GM21423 (cell line): ENCODE results near the gene CALCOCO1.
"Not testable (repeated sequence)": the region's sequence is repeated elsewhere in the genome, so short reads cannot be mapped to it uniquely, and the experiment has no call there.

Source experiments
- ATAC-seq: cut with Tn5 transposase; IDR thresholded peaks from one replicate; pipeline ENCODE4 v1.9.1; 2021; ENCODE audit warnings: mild to moderate bottlenecking, moderate library complexity; ENCODE audit not compliant: unreplicated experiment

CALCOCO1 gene

GRCh38 chr12:53734425-53734824 lies 7.2 kb upstream of the CALCOCO1 start:
- no peak for ATAC-seq

GRCh38 chr12:53733807-53734200 lies 6.6 kb upstream of the CALCOCO1 start:
- ATAC-seq: no peak

GRCh38 chr12:53733051-53733806 lies 6.0 kb upstream of the CALCOCO1 start:
- no peak for ATAC-seq

GRCh38 chr12:53729644-53730043 lies 2.4 kb upstream of the CALCOCO1 start:
- no peak for ATAC-seq

- ATAC-seq: no peak
Measured at GRCh38 chr12:53728206-53728605, 954 bp upstream of the CALCOCO1 start.

GRCh38 chr12:53726946-53727309 lies 324 bp downstream of the CALCOCO1 start:
- no peak for ATAC-seq

- no peak for ATAC-seq
Measured at GRCh38 chr12:53726341-53726740, 911 bp downstream of the CALCOCO1 start.

- ATAC-seq: no peak
Measured at GRCh38 chr12:53725824-53726223, 1.4 kb downstream of the CALCOCO1 start.

GRCh38 chr12:53722450-53723041 lies 4.7 kb downstream of the CALCOCO1 start:
- no peak for ATAC-seq

- no peak for ATAC-seq
Measured at GRCh38 chr12:53720946-53721345, 6.3 kb downstream of the CALCOCO1 start.

GRCh38 chr12:53719649-53720048 lies 7.6 kb downstream of the CALCOCO1 start:
- no peak for ATAC-seq

- not testable (repeated sequence) for ATAC-seq
Measured at GRCh38 chr12:53718567-53718966, 8.7 kb downstream of the CALCOCO1 start.

- ATAC-seq: no peak
Measured at GRCh38 chr12:53717319-53717718, 9.9 kb downstream of the CALCOCO1 start.

- ATAC-seq: no peak
Measured at GRCh38 chr12:53714004-53714403, 13.2 kb downstream of the CALCOCO1 start.

- ATAC-seq: no peak
Measured at GRCh38 chr12:53713516-53713915, 13.7 kb downstream of the CALCOCO1 start.

- no peak for ATAC-seq
Measured at GRCh38 chr12:53712059-53712643, 15.1 kb downstream of the CALCOCO1 start.

- no peak for ATAC-seq
Measured at GRCh38 chr12:53710091-53710490, 17.2 kb downstream of the CALCOCO1 start.

- ATAC-seq: no peak
Measured at GRCh38 chr12:53709671-53710070, 17.6 kb downstream of the CALCOCO1 start.

GRCh38 chr12:53706080-53706479 lies 21.2 kb downstream of the CALCOCO1 start:
- ATAC-seq: no peak

GRCh38 chr12:53703756-53704155 lies 23.5 kb downstream of the CALCOCO1 start:
- no peak for ATAC-seq

GRCh38 chr12:53701518-53702264 lies 25.6 kb downstream of the CALCOCO1 start:
- no peak for ATAC-seq

GRCh38 chr12:53700567-53700966 lies 26.7 kb downstream of the CALCOCO1 start:
- ATAC-seq: no peak
